Measurements from ENCODE around the gene MORN1. TPM values are rescaled to one million over a fixed set of nuclear protein-coding genes. Genes with fewer than 3 reads are reported as not detected.
A peak's percentile ranks its signal among the peaks of the same experiment; 100 is the strongest.

MORN1 gene
- total and polyA plus RNA-seq, 9 of the 15 experiments (the other 6 are each of a cell fraction or from before 2014, with no cell fraction given), result 0.24 to 9.3 (median 4.2) TPM

DNA sequence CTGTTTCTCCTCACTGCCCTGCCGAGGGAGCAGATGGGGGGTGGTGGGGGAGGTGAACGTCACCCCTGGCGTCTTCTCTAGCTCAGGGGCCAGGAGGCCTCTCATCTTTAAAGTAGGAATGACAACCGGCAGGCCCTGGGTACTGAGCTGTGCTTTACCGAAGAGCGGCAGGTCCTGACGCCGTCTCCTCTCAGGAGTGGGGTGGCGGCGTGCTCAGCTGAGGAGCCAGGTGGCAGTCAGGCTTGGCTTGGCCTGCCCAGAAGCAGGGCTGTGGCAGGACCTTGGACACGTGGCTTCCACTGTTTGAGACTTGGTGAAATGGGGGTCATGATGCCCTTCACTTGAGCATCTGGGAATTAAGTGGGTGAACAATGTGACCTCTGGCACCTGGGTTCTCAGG lies 3.4 kb upstream of the MORN1 start:
- 92% methylated on average over 11 of the region's 11 CpGs for WGBS (ENCODE audit: insufficient coverage, low coverage, missing lambda C conversion rate)
- Histone ChIP-seq H3K9me1 (ENCODE audit: control insufficient read depth, insufficient read depth, low read length) (peaks cover 10% of the 10 kb centered on the region), H4K20me1 (replicated peaks; ENCODE audit: control insufficient read depth, insufficient read depth, low read length) (peaks cover 18% of the 10 kb centered on the region; the same call in 1 of the 2 replicates), H3K79me2 (ENCODE audit: control insufficient read depth, insufficient read depth, low read length) (peaks cover 59% of the 10 kb centered on the region), H3K4me1 (replicated peaks in 1 of 2; ENCODE audit: control insufficient read depth in 2 of 2, insufficient read depth in 2 of 2, low read length in 2 of 2) (peaks cover 22 to 49% of the 10 kb centered on the region in 2 experiments), H3K36me3 (ENCODE audit: control insufficient read depth, insufficient read depth, low read length) (peaks cover 72% of the 10 kb centered on the region), H2AFZ (ENCODE audit: low read depth, low read length) (no peak overlapping the region), H3K27me3 (ENCODE audit: control insufficient read depth in 2 of 2, insufficient read depth in 2 of 2, low read length in 2 of 2) (no peaks in the 10 kb centered on the region), H3K4me3 (no peak overlapping the region), H3K9ac (ENCODE audit: insufficient read depth in 1 of 2, low read depth in 2 of 2, low read length in 2 of 2) (peak overlapping the region in 1 of 2 experiments; percentile 72; a peak in 3 of 4 replicates), H3K27ac (ENCODE audit: extremely low read depth, low read depth, low read length) (no peak overlapping the region), H3K9me3 (replicated peaks; ENCODE audit: control insufficient read depth, insufficient read depth, low read depth, low read length) (no peaks in the 10 kb centered on the region), H3K4me2 (ENCODE audit: insufficient read depth, low read length) (no peak overlapping the region; the same call in 1 of the 2 replicates)
- in situ Hi-C loops (cut with MboI), result no loop called here
- no peak for FAIRE-seq
- no peak for DNase-seq (ENCODE audit: extremely low read depth in 1 of 4, low spot score in 3 of 4)
- intact Hi-C loops (cut with micrococcal nuclease), result no loop called here
- CTCF ChIA-PET (ENCODE audit: low intra/inter-chr PET ratio), result no interaction called here
- no TSS peak for BruUV-seq (replicated peaks)
- POLR2A ChIA-PET, result interaction anchor here (0.6 to 2.1 kb wide), 4 partner anchors 10 to 202 kb away, joined by 3 to 7 read pairs (median 4); no protein-coding TSS in a partner anchor
- ATAC-seq, result no peak
- TF ChIP-seq PCBP2 (IDR thresholded peaks at IDR 0.05; ENCODE audit: low read depth, low read length, poor library complexity, severe bottlenecking) (no peak), GTF2E2 (tag; IDR thresholded peaks at IDR 0.05) (no peak), SMAD3 (CRISPR knock-in tag; conservative IDR thresholded peaks at IDR 0.05) (no peak), U2AF2 (optimal IDR thresholded peaks at IDR 0.05; ENCODE audit: low read depth, low read length) (no peak), NR2C2 (CRISPR knock-in tag; IDR thresholded peaks at IDR 0.05) (no peak), NR2C2 (tag; IDR thresholded peaks at IDR 0.05) (no peak), HDAC3 (IDR thresholded peaks at IDR 0.05; ENCODE audit: borderline replicate concordance, partially characterized antibody) (no peak), RBFOX2 (IDR thresholded peaks at IDR 0.05; ENCODE audit: low read depth, low read length) (peak; percentile 53), HSF4 (CRISPR knock-in tag; IDR thresholded peaks at IDR 0.05; ENCODE audit: borderline replicate concordance) (no peak), RFX5 (IDR thresholded peaks at IDR 0.05; ENCODE audit: low read depth, low read length) (no peak), CREB1 (IDR thresholded peaks at IDR 0.05) (0 out of 2 replicates have a peak, but pooled peaks have one; percentile 11), CREB1 (CRISPR knock-in tag; IDR thresholded peaks at IDR 0.05) (no peak), POLR2G (IDR thresholded peaks at IDR 0.05; ENCODE audit: low read depth, low read length) (peak; percentile 68), RBM34 (IDR thresholded peaks at IDR 0.05; ENCODE audit: borderline replicate concordance, insufficient read depth, low read length) (no peak)

Data from K562 (cell line).